G401 (cell line): ENCODE measurements around the gene GPATCH3. TPM values are rescaled to one million over a fixed set of nuclear protein-coding genes. Genes with fewer than 3 reads are reported as not detected.
"Not testable (repeated sequence)": the region's sequence is repeated elsewhere in the genome, so short reads cannot be mapped to it uniquely, and the experiment has no call there.

Source experiments
- DNase-seq: peaks from one replicate; pipeline ENCODE4 v3.0.0-alpha.2; 2015; ENCODE audit warnings: low spot score
- in situ Hi-C: cut with HindIII; loops from 2 replicates; pipeline ENCODE4 v1.10.0; 2016; ENCODE audit warnings: low sequenced_read_pairs, mixed read lengths
- total RNA-seq: library from RNA; depleted of rRNA; stranded (reverse); fragments of >200 nt; shearing (Covaris generic); gene quantifications from 2 replicates; pipeline ENCODE4 v1.2.3, GENCODE V29; 2014; rRNA removed

GPATCH3 gene, protein sequence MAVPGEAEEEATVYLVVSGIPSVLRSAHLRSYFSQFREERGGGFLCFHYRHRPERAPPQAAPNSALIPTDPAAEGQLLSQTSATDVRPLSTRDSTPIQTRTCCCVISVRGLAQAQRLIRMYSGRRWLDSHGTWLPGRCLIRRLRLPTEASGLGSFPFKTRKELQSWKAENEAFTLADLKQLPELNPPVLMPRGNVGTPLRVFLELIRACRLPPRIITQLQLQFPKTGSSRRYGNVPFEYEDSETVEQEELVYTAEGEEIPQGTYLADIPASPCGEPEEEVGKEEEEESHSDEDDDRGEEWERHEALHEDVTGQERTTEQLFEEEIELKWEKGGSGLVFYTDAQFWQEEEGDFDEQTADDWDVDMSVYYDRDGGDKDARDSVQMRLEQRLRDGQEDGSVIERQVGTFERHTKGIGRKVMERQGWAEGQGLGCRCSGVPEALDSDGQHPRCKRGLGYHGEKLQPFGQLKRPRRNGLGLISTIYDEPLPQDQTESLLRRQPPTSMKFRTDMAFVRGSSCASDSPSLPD
- 13.1 and 22.0 TPM in 2 replicates for total RNA-seq

- peak; percentile 92 for DNase-seq
- in situ Hi-C loops, result no loop called here
Measured at GRCh38 chr1:26900001-26900814, at the start of gene GPATCH3. Gene GPATCH3, minus strand, starts transcription at chr1:26900467. Its CDS starts 25 bp downstream, at chr1:26900442.

DNA sequence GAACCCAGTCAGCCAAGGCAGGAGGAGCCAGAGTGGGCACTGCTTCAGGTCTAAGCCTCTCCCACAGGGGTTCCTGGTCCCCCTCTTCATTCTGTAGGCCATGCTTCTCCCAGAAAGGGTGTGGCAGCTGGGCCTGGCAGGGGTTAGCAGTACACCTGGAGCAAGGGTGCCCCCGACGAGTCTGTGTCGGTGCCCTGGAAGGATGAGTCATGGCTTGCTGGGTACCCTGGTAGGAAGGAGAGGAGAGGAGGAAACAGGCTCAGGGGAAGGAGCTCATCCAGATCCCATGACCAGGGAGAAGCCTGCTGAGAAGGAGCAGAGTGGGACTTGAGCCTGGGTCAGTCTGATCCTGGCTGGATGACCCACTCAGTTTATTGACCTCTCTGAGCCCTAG lies 49.7 kb upstream of the GPATCH3 start:
- in situ Hi-C loops, result loop anchor here (25.0 kb wide), 1 partner anchor 112 kb away; no protein-coding TSS in a partner anchor
- DNase-seq, result no peak

GRCh38 chr1:26949266-26949925 lies 49.1 kb upstream of the GPATCH3 start:
- DNase-seq, result peak; percentile 74
- in situ Hi-C loops, result no loop called here

GRCh38 chr1:26948725-26949057 lies 48.4 kb upstream of the GPATCH3 start:
- in situ Hi-C loops, DNase-seq: not testable (repeated sequence)

DNA sequence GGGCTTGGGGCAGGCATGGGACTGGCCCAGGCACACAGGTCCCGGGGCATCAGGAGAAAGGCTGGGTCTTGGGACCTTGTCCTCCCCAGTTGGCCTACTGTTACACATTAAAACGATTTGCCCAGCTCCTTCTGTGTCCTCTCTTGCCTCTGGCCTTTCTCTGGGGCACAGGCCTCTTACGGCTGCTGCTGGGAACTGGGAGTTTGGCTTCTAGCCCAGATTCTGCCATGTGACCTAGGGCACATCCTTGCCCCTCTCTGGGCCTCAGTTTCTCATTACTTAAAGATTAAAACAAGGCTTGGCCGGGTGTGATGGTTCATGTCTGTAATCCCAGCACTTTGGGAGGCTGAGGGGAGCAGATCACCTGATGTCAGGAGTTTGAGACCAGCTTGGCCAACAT lies 46.0 kb upstream of the GPATCH3 start:
- no peak for DNase-seq
- in situ Hi-C loops, result no loop called here

DNA sequence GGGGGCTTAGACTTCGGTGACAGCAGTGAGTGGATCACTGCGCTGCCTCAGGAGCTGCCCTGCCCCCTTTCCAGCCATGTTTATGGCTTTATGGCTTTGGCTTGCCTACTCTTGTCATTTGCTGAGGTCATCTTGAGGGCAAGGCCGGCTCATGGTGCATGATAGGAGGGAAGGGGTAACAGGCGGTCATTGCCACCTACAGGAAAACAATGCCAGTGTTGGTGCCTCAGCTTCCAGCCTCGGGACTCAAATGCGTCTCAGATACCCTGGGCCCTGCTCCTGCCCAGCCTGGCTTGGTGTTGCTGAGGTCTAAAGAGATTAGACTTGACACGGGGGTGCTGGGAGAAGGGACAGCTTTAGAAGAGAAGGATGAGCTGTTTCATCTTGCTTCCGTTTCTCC lies 45.5 kb upstream of the GPATCH3 start:
- in situ Hi-C loops, result no loop called here
- DNase-seq, result no peak

DNA sequence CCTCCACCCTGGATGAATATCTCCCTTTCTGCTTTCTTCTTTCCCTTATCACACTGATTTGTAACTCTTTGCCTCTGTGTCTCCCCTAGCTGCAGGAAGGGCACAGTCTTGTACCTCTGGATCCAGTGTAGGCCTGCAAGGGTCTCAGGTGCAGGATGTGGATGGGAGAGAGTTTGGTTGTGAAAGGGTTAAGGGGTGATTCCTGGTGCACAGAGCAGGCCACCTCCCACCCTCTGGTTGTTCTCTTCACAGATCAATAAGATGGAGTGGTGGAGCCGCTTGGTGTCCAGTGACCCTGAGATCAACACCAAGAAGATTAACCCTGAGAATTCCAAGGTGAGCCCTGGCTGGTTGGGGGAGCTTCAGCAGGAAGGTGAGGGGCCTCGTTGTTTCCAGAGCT lies 44.9 kb upstream of the GPATCH3 start:
- DNase-seq, result no peak
- in situ Hi-C loops, result no loop called here

DNA sequence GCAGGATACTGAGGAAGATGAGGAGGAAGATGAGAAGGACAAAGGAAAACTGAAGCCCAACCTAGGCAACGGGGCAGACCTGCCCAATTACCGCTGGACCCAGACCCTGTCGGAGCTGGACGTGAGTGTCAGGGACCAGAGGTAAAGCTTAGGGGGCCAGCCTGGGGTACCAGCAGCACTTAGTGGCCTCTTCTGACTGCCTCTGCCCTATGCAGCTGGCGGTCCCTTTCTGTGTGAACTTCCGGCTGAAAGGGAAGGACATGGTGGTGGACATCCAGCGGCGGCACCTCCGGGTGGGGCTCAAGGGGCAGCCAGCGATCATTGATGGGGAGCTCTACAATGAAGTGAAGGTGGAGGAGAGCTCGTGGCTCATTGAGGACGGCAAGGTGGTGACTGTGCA lies 42.4 kb upstream of the GPATCH3 start:
- in situ Hi-C loops, result no loop called here
- no peak for DNase-seq

- no peak for DNase-seq
- in situ Hi-C loops, result no loop called here
Measured at GRCh38 chr1:26941311-26941710, 41.0 kb upstream of the GPATCH3 start.

- no peak for DNase-seq
- in situ Hi-C loops, result no loop called here
Measured at GRCh38 chr1:26938659-26939025, 38.4 kb upstream of the GPATCH3 start.

DNA sequence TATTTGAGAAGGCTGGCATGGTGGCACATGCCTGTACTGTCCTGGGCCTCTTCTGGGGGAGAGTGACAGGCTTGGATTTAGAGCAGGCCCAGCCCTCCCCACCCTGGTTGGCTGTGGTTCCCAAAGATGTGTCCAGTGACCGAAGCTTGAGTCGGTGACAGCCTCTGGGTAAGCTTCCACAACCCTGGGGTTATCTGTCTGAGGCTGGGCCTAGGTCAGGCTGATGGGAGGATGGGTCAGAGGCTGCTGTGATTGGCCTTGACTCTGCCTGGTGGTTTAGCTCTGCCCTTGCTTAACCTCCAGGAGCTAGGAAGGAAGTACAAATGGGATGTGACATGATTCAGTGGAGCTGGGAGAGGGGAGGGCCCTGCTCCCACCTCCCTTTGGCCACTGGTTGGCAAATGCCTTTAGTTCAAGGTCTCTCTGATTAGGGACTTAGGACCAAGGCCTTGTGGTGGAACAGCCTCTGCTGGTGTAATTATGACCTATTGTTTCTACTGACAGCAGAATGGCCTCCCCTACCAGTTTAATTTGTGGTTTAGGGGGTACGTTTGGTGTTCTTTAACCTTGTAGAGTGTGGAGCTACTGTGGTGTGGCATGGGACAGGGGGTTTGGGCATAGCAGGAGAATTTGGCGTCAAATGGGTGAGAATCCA lies 37.9 kb upstream of the GPATCH3 start:
- DNase-seq, result no peak
- in situ Hi-C loops, result no loop called here

DNA sequence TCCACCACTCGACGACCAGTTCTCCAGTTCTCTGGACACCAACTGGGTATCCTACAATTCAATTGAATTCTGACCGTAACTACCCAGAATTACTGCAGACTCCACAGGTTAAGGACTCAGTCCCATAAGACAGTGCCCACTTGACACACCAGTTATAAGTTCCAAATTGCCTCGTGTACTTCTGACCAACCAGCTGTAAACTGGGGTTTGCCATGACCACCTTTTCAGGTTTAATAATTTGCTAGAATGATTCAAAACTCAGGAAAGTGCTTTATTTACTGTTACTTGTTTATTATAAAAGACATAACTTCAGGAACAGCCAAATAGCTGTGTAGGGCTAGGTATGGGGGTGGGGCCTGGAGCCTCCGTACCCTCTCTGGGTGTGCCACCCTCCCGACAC lies 36.6 kb upstream of the GPATCH3 start:
- in situ Hi-C loops, result no loop called here

GRCh38 chr1:26932531-26932930 lies 32.3 kb upstream of the GPATCH3 start:
- in situ Hi-C loops, result no loop called here
- no peak for DNase-seq

More for the DNA sequence above, 36.6 kb upstream of the GPATCH3 start:
- no peak for DNase-seq

- DNase-seq, result no peak
- in situ Hi-C loops, result no loop called here
Measured at GRCh38 chr1:26923711-26924110, 23.4 kb upstream of the GPATCH3 start.

GRCh38 chr1:26922901-26923300 lies 22.6 kb upstream of the GPATCH3 start:
- no peak for DNase-seq
- in situ Hi-C loops, result no loop called here

DNA sequence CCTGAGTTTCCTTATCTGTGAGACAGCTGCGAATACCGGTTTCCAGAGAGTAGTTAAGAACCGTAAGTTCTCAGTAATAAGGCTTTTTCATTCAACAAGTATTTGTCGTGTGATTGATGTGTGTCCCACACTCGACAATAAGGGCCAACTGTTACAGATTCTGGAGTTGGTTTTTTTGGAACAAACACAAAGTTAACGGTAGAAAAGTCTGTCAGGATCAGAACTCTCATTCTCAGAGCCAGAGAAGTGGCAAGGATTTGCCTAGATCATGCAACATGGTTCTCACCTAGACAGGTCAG lies 22.1 kb upstream of the GPATCH3 start:
- no peak for DNase-seq
- in situ Hi-C loops, result no loop called here

DNA sequence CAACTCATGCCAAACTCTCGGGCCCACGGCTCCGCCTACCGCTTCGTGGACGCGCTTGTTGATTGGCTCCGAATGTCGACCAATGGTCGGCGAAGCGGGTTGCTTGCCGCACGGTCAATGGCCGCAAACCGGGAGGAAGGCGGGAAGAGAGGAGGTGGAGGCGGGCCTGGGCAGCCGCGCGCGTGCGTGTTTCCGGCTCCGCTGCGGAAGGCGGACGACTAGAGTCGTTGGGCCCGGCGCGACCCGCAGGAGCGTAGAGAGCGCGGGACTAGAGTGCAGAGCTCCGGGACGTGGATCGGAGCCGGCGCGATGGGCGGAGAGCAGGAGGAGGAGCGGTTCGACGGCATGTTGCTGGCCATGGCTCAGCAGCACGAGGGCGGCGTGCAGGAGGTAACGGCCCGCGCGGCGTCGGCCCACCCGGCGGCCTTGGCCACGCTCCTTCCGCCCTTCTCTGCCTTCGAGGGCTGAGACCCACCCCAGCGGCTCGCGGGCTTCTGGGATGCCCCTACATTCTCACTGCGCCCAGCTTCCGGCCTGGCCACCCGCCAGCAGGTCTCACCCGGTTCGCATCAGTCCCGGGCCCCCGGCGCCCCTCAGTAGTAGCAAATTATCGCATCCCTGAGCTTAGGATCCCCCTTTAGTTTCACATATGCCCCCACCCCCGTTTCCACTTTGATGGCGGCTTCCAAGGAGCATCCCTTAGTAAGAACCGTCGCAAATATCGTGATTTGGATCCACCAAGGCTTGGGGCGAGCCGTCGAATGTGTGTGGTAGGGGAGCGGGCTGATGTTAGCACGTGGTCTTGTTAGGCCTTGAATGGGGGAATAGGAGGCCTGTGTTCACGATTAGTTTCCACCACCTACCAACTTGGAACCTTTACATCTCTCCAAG lies 21.5 kb upstream of the GPATCH3 start, which contains the start of gene NUDC:
Gene NUDC, plus strand, starts transcription at position 204 of the 891 bp plus-strand sequence. Its CDS starts 106 bp downstream, at position 310.
- in situ Hi-C loops, result no loop called here
- DNase-seq, result peak; percentile 99

DNA sequence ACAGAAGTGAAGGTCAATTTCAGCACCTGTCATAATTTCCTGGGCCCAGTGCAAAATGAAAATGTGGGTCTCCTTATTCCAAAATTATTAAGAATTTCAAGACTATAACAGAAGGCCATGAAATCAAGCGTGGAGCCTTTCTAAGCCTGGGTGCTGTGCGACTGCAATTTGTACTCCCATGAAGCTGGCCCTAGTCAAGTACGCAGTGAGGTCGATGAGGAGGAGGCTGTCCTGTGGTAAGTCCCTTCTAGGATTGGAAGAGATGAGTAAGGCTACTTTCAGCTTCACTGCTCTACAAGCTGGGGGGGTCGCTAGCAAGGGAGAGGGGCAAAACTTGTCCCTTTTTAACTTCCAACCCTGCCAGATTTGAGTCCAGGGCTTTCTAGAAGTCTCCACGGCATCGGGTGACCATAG lies 20.9 kb upstream of the GPATCH3 start:
- in situ Hi-C loops, result no loop called here
- DNase-seq, result no peak
